ENCODE data around the gene TRAPPC3L.

GRCh38 chr6:116570856-116571682 lies 25.6 kb upstream of the TRAPPC3L start, which contains the start of gene RWDD1:
- TF ChIP-seq GATA2 (IDR thresholded peaks at IDR 0.05; ENCODE audit: low read depth, low read length) = no peak
- no peak for TF ChIP-seq GATA3 (IDR thresholded peaks at IDR 0.05; ENCODE audit: low read depth, low read length)

Data from SH-SY5Y (cell line).